NOMO-1 treated with dmso at 0.1 percent for 144 hours (cell line): ENCODE measurements around the gene CCDC187.

Source experiments
- DNase-seq: peaks from one replicate; lab custom pipeline; 2025; ENCODE audit not compliant: unreplicated experiment; lab: John Stamatoyannopoulos, UW

The CCDC187 gene

GRCh38 chr9:136286359-136286986 lies 17.4 kb downstream of the CCDC187 start:
- DNase-seq: no peak

- DNase-seq: no peak
These were observed 18.2 kb downstream of the CCDC187 start for GRCh38 chr9:136285501-136286358.

GRCh38 chr9:136284951-136285350 lies 18.9 kb downstream of the CCDC187 start:
- no peak for DNase-seq

GRCh38 chr9:136284311-136284710 lies 19.6 kb downstream of the CCDC187 start:
- DNase-seq: no peak

- DNase-seq: peak; percentile 48
These were observed 20.3 kb downstream of the CCDC187 start for GRCh38 chr9:136283291-136284235.

- no peak for DNase-seq
These were observed 21.5 kb downstream of the CCDC187 start for GRCh38 chr9:136282272-136282861.

GRCh38 chr9:136281421-136282271 lies 22.2 kb downstream of the CCDC187 start:
- DNase-seq: no peak

- DNase-seq: no peak
These were observed 23.2 kb downstream of the CCDC187 start for GRCh38 chr9:136280535-136281315.

- no peak for DNase-seq
These were observed 24.4 kb downstream of the CCDC187 start for GRCh38 chr9:136279471-136279870.

- DNase-seq: no peak
These were observed 25.0 kb downstream of the CCDC187 start for GRCh38 chr9:136278894-136279293.

- DNase-seq: no peak
These were observed 25.7 kb downstream of the CCDC187 start for GRCh38 chr9:136278221-136278620.

GRCh38 chr9:136277746-136278145 lies 26.1 kb downstream of the CCDC187 start:
- DNase-seq: no peak

- DNase-seq: no peak
These were observed 27.2 kb downstream of the CCDC187 start for GRCh38 chr9:136276716-136277115.

- DNase-seq: no peak
These were observed 28.1 kb downstream of the CCDC187 start for GRCh38 chr9:136275655-136276429.

GRCh38 chr9:136274786-136275654 lies 28.9 kb downstream of the CCDC187 start:
- DNase-seq: no peak

- DNase-seq: no peak
These were observed 29.7 kb downstream of the CCDC187 start for GRCh38 chr9:136273921-136274785.
